ENCODE data around the gene INF2.
A peak's percentile ranks its signal among the peaks of the same experiment; 100 is the strongest.
"Not testable (repeated sequence)": the region's sequence is repeated elsewhere in the genome, so short reads cannot be mapped to it uniquely, and the experiment has no call there.

INF2 gene

DNA sequence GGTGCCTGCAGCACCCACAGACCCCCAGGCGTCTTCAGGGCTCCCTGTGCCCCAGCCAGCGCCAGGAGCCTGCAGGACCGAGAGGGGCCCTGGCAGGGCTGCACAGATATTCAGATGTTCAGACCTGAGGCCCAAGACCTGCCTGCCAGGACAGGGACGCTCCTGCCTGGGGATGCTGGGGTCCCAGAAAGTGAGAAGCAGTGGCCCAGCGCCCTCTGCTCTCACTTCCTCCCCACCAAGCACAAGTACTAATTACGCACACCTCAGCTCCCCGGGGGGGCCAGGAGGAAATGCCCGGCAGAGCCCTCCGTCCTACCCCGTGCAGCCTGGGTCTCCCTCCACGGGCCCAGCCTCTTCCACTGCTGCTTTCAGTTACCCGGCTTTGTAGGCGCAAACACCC lies 28.8 kb upstream of the INF2 start:
- Histone ChIP-seq H3K27ac (replicated peaks; ENCODE audit: low read length) (no peak overlapping the region), H2AK5ac (ENCODE audit: low read depth, low read length) (peak overlapping the region; percentile 99), H3K4me1 (ENCODE audit: control insufficient read depth in 2 of 2, insufficient read depth in 1 of 2, low read depth in 1 of 2, low read length in 2 of 2) (peaks cover 8 to 15% of the 10 kb centered on the region in 2 donors)

DNA sequence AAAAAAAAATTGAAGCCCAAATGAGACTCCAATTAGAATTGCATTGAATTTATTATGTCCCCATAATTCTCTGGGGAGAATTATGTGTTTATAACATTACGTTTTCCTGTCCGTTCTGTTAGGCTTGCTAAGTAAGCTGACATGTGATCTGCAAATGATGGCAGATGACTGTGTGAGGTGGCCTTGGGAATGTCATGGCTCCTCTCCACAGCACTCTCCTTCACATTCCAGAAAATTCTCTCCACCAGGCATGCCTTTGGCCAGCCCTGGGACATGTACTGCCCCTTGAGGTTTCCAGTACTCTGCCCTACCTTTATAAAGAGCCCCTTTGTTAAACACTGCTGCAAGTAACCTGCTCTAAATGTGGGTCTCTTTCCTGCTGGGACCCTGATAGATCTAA lies 28.3 kb upstream of the INF2 start:
- Histone ChIP-seq H3K4me3 (ENCODE audit: low read length in 2 of 2) (no peak overlapping the region), H2BK5ac (ENCODE audit: low read length) (no peak overlapping the region), H3K4me1 (ENCODE audit: control insufficient read depth in 2 of 2, insufficient read depth in 1 of 2, low read depth in 1 of 2, low read length in 2 of 2) (peaks cover 11 to 18% of the 10 kb centered on the region in 2 donors), H3K4ac (ENCODE audit: low read length) (no peak overlapping the region), H4K8ac (ENCODE audit: low read depth, low read length) (no peak overlapping the region), H3K36me3 (replicated peaks in 1 of 2; ENCODE audit: control insufficient read depth in 2 of 2, insufficient read depth in 2 of 2, low read length in 2 of 2) (peaks cover 0 to 2% of the 10 kb centered on the region in 2 donors), H3K9me3 (replicated peaks in 1 of 2; ENCODE audit: control insufficient read depth in 2 of 2, insufficient read depth in 1 of 2, low read depth in 1 of 2, low read length in 2 of 2) (peaks cover 0 to 5% of the 10 kb centered on the region in 2 donors), H3K23ac (ENCODE audit: low read depth, low read length, poor library complexity) (no peak overlapping the region), H2AK5ac (ENCODE audit: low read depth, low read length) (no peak overlapping the region), H2BK15ac (ENCODE audit: low read length) (no peak overlapping the region), H2BK12ac (ENCODE audit: low read length) (no peak overlapping the region), H3K14ac (ENCODE audit: low read length) (no peak overlapping the region), H2AFZ (ENCODE audit: low read length) (no peak overlapping the region), H2BK120ac (ENCODE audit: low read depth, low read length) (no peak overlapping the region), H3K18ac (ENCODE audit: low read length) (no peak overlapping the region), H3K9ac (ENCODE audit: low read depth, low read length, poor library complexity) (no peak overlapping the region), H4K91ac (ENCODE audit: low read depth, low read length, poor library complexity) (no peak overlapping the region), H3K4me2 (ENCODE audit: insufficient read depth, low read length, poor library complexity, severe bottlenecking) (no peak overlapping the region), H3K79me1 (ENCODE audit: low read depth, low read length) (peaks cover 4% of the 10 kb centered on the region), H3K27me3 (ENCODE audit: control insufficient read depth in 3 of 3, insufficient read depth in 3 of 3, low read depth in 1 of 3, low read length in 3 of 3) (no peaks in the 10 kb centered on the region), H3K27ac (replicated peaks; ENCODE audit: low read length) (no peak overlapping the region)
- no peak for DNase-seq (ENCODE audit: low spot score)
- WGBS, 2 donors (ENCODE audit: extremely low coverage in 2 of 2, insufficient read length in 2 of 2, insufficient replicate concordance in 1 of 2), result no CpG with 5 or more reads among the region's 2 CpGs

More for the DNA sequence above, 28.8 kb upstream of the INF2 start:
- H2AFZ ChIP-seq (ENCODE audit: low read length), result no peak overlapping the region
- H3K36me3 ChIP-seq (replicated peaks in 1 of 2; ENCODE audit: control insufficient read depth in 2 of 2, insufficient read depth in 2 of 2, low read length in 2 of 2), result peaks cover 0 to 2% of the 10 kb centered on the region in 2 donors
- no peaks in the 10 kb centered on the region for H3K27me3 ChIP-seq (ENCODE audit: control insufficient read depth in 3 of 3, insufficient read depth in 3 of 3, low read depth in 1 of 3, low read length in 3 of 3)
- peak overlapping the region; percentile 79 for H2BK15ac ChIP-seq (ENCODE audit: low read length)
- no peak overlapping the region for H3K4ac ChIP-seq (ENCODE audit: low read length)
- peak overlapping the region; percentile 76 for H4K8ac ChIP-seq (ENCODE audit: low read depth, low read length)
- H3K14ac ChIP-seq (ENCODE audit: low read length), result peak overlapping the region; percentile 31
- H2BK120ac ChIP-seq (ENCODE audit: low read depth, low read length), result peak overlapping the region; percentile 78
- peak overlapping the region; percentile 51 for H3K18ac ChIP-seq (ENCODE audit: low read length)
- DNase-seq (ENCODE audit: low spot score), result no peak
- H3K9ac ChIP-seq (ENCODE audit: low read depth, low read length, poor library complexity), result no peak overlapping the region
- WGBS, 2 donors (ENCODE audit: extremely low coverage in 2 of 2, insufficient read length in 2 of 2, insufficient replicate concordance in 1 of 2), result no CpG with 5 or more reads among the region's 13 CpGs
- H4K91ac ChIP-seq (ENCODE audit: low read depth, low read length, poor library complexity), result peak overlapping the region; percentile 75
- H3K79me1 ChIP-seq (ENCODE audit: low read depth, low read length), result peaks cover 4% of the 10 kb centered on the region
- H2BK5ac ChIP-seq (ENCODE audit: low read length), result peak overlapping the region; percentile 88
- H2BK12ac ChIP-seq (ENCODE audit: low read length), result peak overlapping the region; percentile 82
- peaks cover under 1 to 5% of the 10 kb centered on the region in 2 donors for H3K9me3 ChIP-seq (replicated peaks in 1 of 2; ENCODE audit: control insufficient read depth in 2 of 2, insufficient read depth in 1 of 2, low read depth in 1 of 2, low read length in 2 of 2)
- H3K4me2 ChIP-seq (ENCODE audit: insufficient read depth, low read length, poor library complexity, severe bottlenecking), result no peak overlapping the region
- H3K4me3 ChIP-seq (ENCODE audit: low read length in 2 of 2), result no peak overlapping the region
- peak overlapping the region; percentile 62 for H3K23ac ChIP-seq (ENCODE audit: low read depth, low read length, poor library complexity)

DNA sequence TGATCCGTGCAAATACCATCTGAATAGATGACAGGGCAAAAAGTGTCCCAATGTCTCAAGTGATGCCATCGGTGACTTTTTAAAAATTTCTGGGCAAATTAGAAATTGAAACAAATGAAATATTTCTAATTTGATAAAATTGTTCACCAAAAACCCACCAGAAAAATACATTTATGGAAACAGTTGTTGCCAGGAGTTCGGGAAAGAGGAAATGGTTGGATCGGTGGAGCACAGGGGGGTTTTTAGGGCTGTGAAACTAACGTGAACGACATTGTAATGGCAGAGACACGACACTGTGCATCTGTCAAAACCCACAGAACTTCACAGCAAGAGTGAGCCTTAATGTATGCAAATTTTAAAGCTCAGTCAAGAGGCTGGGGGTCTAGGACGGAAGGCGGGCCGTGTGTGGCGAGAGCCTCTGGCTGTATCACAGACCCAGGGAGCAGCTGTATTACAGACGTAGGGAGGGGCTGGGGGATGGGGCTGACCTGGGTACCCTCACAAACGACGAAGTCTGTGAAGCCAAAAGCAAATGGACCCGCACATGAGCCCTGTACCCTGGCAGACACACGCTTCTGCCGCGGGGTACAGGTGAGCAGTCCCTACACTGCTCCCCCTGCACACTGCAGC lies 27.8 kb upstream of the INF2 start:
- H4K91ac ChIP-seq (ENCODE audit: low read depth, low read length, poor library complexity); H3K23ac ChIP-seq (ENCODE audit: low read depth, low read length, poor library complexity); H3K14ac ChIP-seq (ENCODE audit: low read length); H3K9ac ChIP-seq (ENCODE audit: low read depth, low read length, poor library complexity); H2BK12ac ChIP-seq (ENCODE audit: low read length); H3K4ac ChIP-seq (ENCODE audit: low read length); H3K18ac ChIP-seq (ENCODE audit: low read length); H3K4me2 ChIP-seq (ENCODE audit: insufficient read depth, low read length, poor library complexity, severe bottlenecking); H3K9me3 ChIP-seq (replicated peaks in 1 of 2; ENCODE audit: control insufficient read depth in 2 of 2, insufficient read depth in 1 of 2, low read depth in 1 of 2, low read length in 2 of 2); DNase-seq (ENCODE audit: low spot score); H2AK5ac ChIP-seq (ENCODE audit: low read depth, low read length); H3K27me3 ChIP-seq (ENCODE audit: control insufficient read depth in 3 of 3, insufficient read depth in 3 of 3, low read depth in 1 of 3, low read length in 3 of 3); H3K27ac ChIP-seq (replicated peaks; ENCODE audit: low read length); H2AFZ ChIP-seq (ENCODE audit: low read length); H4K8ac ChIP-seq (ENCODE audit: low read depth, low read length); H2BK5ac ChIP-seq (ENCODE audit: low read length); H3K4me3 ChIP-seq (ENCODE audit: low read length in 2 of 2); H2BK120ac ChIP-seq (ENCODE audit: low read depth, low read length); H3K79me1 ChIP-seq (ENCODE audit: low read depth, low read length); H2BK15ac ChIP-seq (ENCODE audit: low read length); H3K36me3 ChIP-seq (replicated peaks in 1 of 2; ENCODE audit: control insufficient read depth in 2 of 2, insufficient read depth in 2 of 2, low read length in 2 of 2): not testable (repeated sequence)
- H3K4me1 ChIP-seq (ENCODE audit: control insufficient read depth in 2 of 2, insufficient read depth in 1 of 2, low read depth in 1 of 2, low read length in 2 of 2), result peaks cover 15 to 21% of the 10 kb centered on the region in 2 donors
- no CpG with 5 or more reads among the region's 18 CpGs for WGBS, 2 donors (ENCODE audit: extremely low coverage in 2 of 2, insufficient read length in 2 of 2, insufficient replicate concordance in 1 of 2)

GRCh38 chr14:104662472-104662871 lies 26.9 kb upstream of the INF2 start:
- H3K79me1 ChIP-seq (ENCODE audit: low read depth, low read length); H2BK120ac ChIP-seq (ENCODE audit: low read depth, low read length); H3K27me3 ChIP-seq (ENCODE audit: control insufficient read depth in 3 of 3, insufficient read depth in 3 of 3, low read depth in 1 of 3, low read length in 3 of 3); DNase-seq (ENCODE audit: low spot score); H3K9ac ChIP-seq (ENCODE audit: low read depth, low read length, poor library complexity); H3K14ac ChIP-seq (ENCODE audit: low read length); H3K23ac ChIP-seq (ENCODE audit: low read depth, low read length, poor library complexity); H3K4me3 ChIP-seq (ENCODE audit: low read length in 2 of 2); H3K4ac ChIP-seq (ENCODE audit: low read length); H2BK5ac ChIP-seq (ENCODE audit: low read length); H4K91ac ChIP-seq (ENCODE audit: low read depth, low read length, poor library complexity); H3K36me3 ChIP-seq (replicated peaks in 1 of 2; ENCODE audit: control insufficient read depth in 2 of 2, insufficient read depth in 2 of 2, low read length in 2 of 2); H2BK15ac ChIP-seq (ENCODE audit: low read length); H4K8ac ChIP-seq (ENCODE audit: low read depth, low read length); H2AFZ ChIP-seq (ENCODE audit: low read length); H3K9me3 ChIP-seq (replicated peaks in 1 of 2; ENCODE audit: control insufficient read depth in 2 of 2, insufficient read depth in 1 of 2, low read depth in 1 of 2, low read length in 2 of 2); H3K4me2 ChIP-seq (ENCODE audit: insufficient read depth, low read length, poor library complexity, severe bottlenecking); H2AK5ac ChIP-seq (ENCODE audit: low read depth, low read length); H2BK12ac ChIP-seq (ENCODE audit: low read length); H3K27ac ChIP-seq (replicated peaks; ENCODE audit: low read length): not testable (repeated sequence)
- H3K18ac ChIP-seq (ENCODE audit: low read length), result peak overlapping the region; percentile 42
- no CpG with 5 or more reads among the region's 18 CpGs for WGBS, 2 donors (ENCODE audit: extremely low coverage in 2 of 2, insufficient read length in 2 of 2, insufficient replicate concordance in 1 of 2)
- H3K4me1 ChIP-seq (ENCODE audit: control insufficient read depth in 2 of 2, insufficient read depth in 1 of 2, low read depth in 1 of 2, low read length in 2 of 2), result peaks cover 15 to 23% of the 10 kb centered on the region in 2 donors
